GM12891 (cell line): ENCODE data around the gene SPOPL.

Source experiments
- POLR2A ChIP-seq: IDR thresholded peaks from 2 replicates; pipeline ENCODE4 v1.6.1; 2011; ENCODE audit warnings: low read depth, low read length, control low read depth
- TAF1 ChIP-seq: IDR thresholded peaks from 2 replicates; pipeline ENCODE4 v1.6.1; 2011; ENCODE audit warnings: low read depth, low read length, control low read depth

GRCh38 chr2:138490673-138491494 lies 10.7 kb upstream of the SPOPL start:
- TF ChIP-seq POLR2A (no peak), TAF1 (no peak)
